Measurements from ENCODE around the gene RHOBTB1.

RHOBTB1 gene

DNA sequence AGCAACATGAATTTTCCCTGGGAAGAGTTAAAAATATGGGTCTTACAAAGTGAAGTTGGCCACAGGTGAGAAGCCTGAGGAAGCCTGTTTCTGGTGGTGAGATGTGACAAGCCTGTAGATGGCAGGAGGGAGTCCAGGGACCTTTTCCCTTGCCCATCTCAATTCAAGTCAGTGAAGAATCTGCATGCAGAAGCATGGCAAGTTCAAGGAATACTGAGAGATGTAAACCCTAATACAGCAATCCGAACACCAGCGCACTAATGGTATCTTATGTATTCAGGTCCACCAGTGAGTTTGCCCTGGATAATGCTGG lies 73.6 kb downstream of the RHOBTB1 start:
- Histone ChIP-seq H3K27ac (ENCODE audit: low read length) (no peak overlapping the region), H3K4me1 (ENCODE audit: insufficient read depth, low read length) (no peaks in the 10 kb centered on the region), H4K20me1 (ENCODE audit: insufficient read depth, low read length) (no peaks in the 10 kb centered on the region), H3K9me3 (ENCODE audit: insufficient read depth, low read length, severe bottlenecking) (no peaks in the 10 kb centered on the region), H3K9ac (ENCODE audit: low read depth, low read length) (no peak overlapping the region), H2AFZ (ENCODE audit: low read depth, low read length) (no peak overlapping the region), H3K27me3 (ENCODE audit: insufficient read depth, low read length, poor library complexity) (no peaks in the 10 kb centered on the region), H3K36me3 (ENCODE audit: insufficient read depth, low read length) (0 out of 2 replicates have a peak, but pooled peaks cover 3% of the 10 kb centered on the region), H3K4me3 (ENCODE audit: low read depth in 1 of 2, low read length in 2 of 2) (no peak overlapping the region), H3K4me2 (ENCODE audit: insufficient read depth, low read length) (no peak overlapping the region), H3K79me2 (ENCODE audit: insufficient read depth, low read length) (no peaks in the 10 kb centered on the region)
- DNase-seq (no peak), ATAC-seq (ENCODE audit: insufficient read depth, low read depth) (no peak)
- TF ChIP-seq, protein P1, sequence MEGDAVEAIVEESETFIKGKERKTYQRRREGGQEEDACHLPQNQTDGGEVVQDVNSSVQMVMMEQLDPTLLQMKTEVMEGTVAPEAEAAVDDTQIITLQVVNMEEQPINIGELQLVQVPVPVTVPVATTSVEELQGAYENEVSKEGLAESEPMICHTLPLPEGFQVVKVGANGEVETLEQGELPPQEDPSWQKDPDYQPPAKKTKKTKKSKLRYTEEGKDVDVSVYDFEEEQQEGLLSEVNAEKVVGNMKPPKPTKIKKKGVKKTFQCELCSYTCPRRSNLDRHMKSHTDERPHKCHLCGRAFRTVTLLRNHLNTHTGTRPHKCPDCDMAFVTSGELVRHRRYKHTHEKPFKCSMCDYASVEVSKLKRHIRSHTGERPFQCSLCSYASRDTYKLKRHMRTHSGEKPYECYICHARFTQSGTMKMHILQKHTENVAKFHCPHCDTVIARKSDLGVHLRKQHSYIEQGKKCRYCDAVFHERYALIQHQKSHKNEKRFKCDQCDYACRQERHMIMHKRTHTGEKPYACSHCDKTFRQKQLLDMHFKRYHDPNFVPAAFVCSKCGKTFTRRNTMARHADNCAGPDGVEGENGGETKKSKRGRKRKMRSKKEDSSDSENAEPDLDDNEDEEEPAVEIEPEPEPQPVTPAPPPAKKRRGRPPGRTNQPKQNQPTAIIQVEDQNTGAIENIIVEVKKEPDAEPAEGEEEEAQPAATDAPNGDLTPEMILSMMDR (IDR thresholded peaks at IDR 0.05; ENCODE audit: borderline replicate concordance, extremely low read depth, low read length, poor library complexity, severe bottlenecking), result no peak
- no peak for TF ChIP-seq EZH2 (IDR thresholded peaks at IDR 0.05; ENCODE audit: borderline replicate concordance, low read depth, low read length, severe bottlenecking)

DNA sequence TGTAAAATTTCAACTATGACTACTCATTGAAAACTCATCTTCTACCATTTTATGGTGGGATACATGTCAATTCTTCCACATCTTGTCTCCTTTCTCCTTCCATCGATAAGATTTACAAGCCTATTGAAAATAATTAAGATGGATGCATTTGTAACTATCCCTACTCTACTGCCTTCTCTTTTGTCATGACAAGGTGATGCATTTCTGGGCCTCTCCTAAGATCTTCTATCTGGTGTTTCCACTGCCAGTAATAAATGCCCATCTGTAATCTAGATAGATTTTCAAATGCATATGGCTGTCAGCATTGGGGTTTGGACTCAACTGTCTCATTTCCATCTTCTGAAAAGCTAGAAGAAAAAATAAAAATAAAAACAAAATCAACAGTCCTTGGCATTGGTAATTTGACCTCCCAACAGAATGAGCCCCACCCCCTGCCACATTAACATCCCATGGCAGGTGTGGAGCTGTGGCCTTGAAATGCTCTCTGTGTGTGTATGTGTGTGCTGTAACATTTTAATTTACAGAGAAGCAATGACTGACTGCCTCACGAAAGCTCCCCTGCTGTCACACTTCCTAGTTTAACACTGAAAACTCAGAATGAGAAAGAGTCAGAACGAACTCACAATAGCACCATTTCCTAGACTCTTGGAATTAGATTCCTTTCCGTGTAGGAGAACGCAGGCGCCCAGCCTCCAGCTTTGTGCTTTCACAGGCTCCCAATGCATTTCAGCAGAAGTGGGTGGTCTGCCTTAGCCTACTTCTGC lies 74.2 kb downstream of the RHOBTB1 start:
- no peak overlapping the region for H2AFZ ChIP-seq (ENCODE audit: low read depth, low read length)
- no peaks in the 10 kb centered on the region for H3K79me2 ChIP-seq (ENCODE audit: insufficient read depth, low read length)
- no peak for TF ChIP-seq EZH2 (IDR thresholded peaks at IDR 0.05; ENCODE audit: borderline replicate concordance, low read depth, low read length, severe bottlenecking)
- TF ChIP-seq, protein P1 (IDR thresholded peaks at IDR 0.05; ENCODE audit: borderline replicate concordance, extremely low read depth, low read length, poor library complexity, severe bottlenecking), result no peak
- no peak overlapping the region for H3K9ac ChIP-seq (ENCODE audit: low read depth, low read length)
- H3K4me3 ChIP-seq (ENCODE audit: low read depth in 1 of 2, low read length in 2 of 2), result no peak overlapping the region
- no peak overlapping the region for H3K27ac ChIP-seq (ENCODE audit: low read length)
- H3K27me3 ChIP-seq (ENCODE audit: insufficient read depth, low read length, poor library complexity), result no peaks in the 10 kb centered on the region
- H4K20me1 ChIP-seq (ENCODE audit: insufficient read depth, low read length), result no peaks in the 10 kb centered on the region
- H3K4me1 ChIP-seq (ENCODE audit: insufficient read depth, low read length), result no peaks in the 10 kb centered on the region
- H3K36me3 ChIP-seq (ENCODE audit: insufficient read depth, low read length), result 0 out of 2 replicates have a peak, but pooled peaks cover 3% of the 10 kb centered on the region
- H3K4me2 ChIP-seq (ENCODE audit: insufficient read depth, low read length), result no peak overlapping the region
- ATAC-seq (ENCODE audit: insufficient read depth, low read depth) (no peak), DNase-seq (no peak)
- H3K9me3 ChIP-seq (ENCODE audit: insufficient read depth, low read length, severe bottlenecking), result no peaks in the 10 kb centered on the region

DNA sequence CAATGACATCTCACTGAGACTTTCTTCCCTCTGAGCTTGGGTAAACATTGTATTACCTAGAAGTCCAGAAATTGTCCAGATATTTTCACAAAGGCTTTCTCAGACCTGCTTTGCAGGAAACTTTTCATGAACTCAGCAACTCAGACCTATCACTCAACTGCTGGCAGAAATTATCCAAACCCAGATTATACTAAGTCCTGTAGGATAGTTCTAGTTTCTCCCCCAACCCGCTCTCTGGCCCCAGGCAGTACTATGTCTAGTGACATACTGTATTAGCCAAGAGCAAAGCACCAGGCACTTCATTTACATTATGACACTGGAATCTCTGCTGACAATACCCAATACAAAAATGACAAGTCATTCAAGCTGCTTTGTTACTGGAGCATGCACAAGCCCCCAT lies 75.0 kb downstream of the RHOBTB1 start:
- no peak overlapping the region for H2AFZ ChIP-seq (ENCODE audit: low read depth, low read length)
- DNase-seq (no peak), ATAC-seq (ENCODE audit: insufficient read depth, low read depth) (no peak)
- no peaks in the 10 kb centered on the region for H3K9me3 ChIP-seq (ENCODE audit: insufficient read depth, low read length, severe bottlenecking)
- no peak overlapping the region for H3K27ac ChIP-seq (ENCODE audit: low read length)
- H3K36me3 ChIP-seq (ENCODE audit: insufficient read depth, low read length), result 0 out of 2 replicates have a peak, but pooled peaks cover 3% of the 10 kb centered on the region
- H4K20me1 ChIP-seq (ENCODE audit: insufficient read depth, low read length), result no peaks in the 10 kb centered on the region
- no peaks in the 10 kb centered on the region for H3K4me1 ChIP-seq (ENCODE audit: insufficient read depth, low read length)
- H3K9ac ChIP-seq (ENCODE audit: low read depth, low read length), result no peak overlapping the region
- H3K79me2 ChIP-seq (ENCODE audit: insufficient read depth, low read length), result no peaks in the 10 kb centered on the region
- no peaks in the 10 kb centered on the region for H3K27me3 ChIP-seq (ENCODE audit: insufficient read depth, low read length, poor library complexity)
- no peak overlapping the region for H3K4me2 ChIP-seq (ENCODE audit: insufficient read depth, low read length)
- no peak overlapping the region for H3K4me3 ChIP-seq (ENCODE audit: low read depth in 1 of 2, low read length in 2 of 2)
- TF ChIP-seq, protein P1 (IDR thresholded peaks at IDR 0.05; ENCODE audit: borderline replicate concordance, extremely low read depth, low read length, poor library complexity, severe bottlenecking), result no peak
- TF ChIP-seq EZH2 (IDR thresholded peaks at IDR 0.05; ENCODE audit: borderline replicate concordance, low read depth, low read length, severe bottlenecking), result no peak

All from DND-41 (cell line).